GM12878 (cell line): ENCODE data around the gene TPBGL. TPM values are rescaled to one million over a fixed set of nuclear protein-coding genes. Genes with fewer than 3 reads are reported as not detected.

Source experiments
- ATAC-seq: fragments of 200-7000 bp; cut with Tn5 transposase; 3 replicates; pipeline ENCODE4 v1.9.1; 2020; ENCODE audit warnings: mild to moderate bottlenecking, moderate library complexity
- BruUV-seq: library from RNA; stranded (reverse); fragments of 400-500 nt; replicated peaks from 2 replicates; lab custom pipeline; 2021; lab: Mats Ljungman, UMichigan
- CTCF ChIA-PET: fragments of 300-600 bp; sonication (Branson Sonifier 250); formaldehyde crosslinking; extraction: SDS; loops from one replicate; lab custom pipeline; 2021; ENCODE audit warnings: inconsistent platforms; lab: Yijun Ruan, JAX
- POLR2A ChIA-PET: fragments of 350-600 bp; formaldehyde crosslinking; extraction: SDS; loops from one replicate; lab custom pipeline; 2021; ENCODE audit warnings: inconsistent platforms; lab: Charles Lee
- RAD21 ChIA-PET: fragments of 300-600 bp; sonication (Branson Sonifier 250); formaldehyde crosslinking; loops from one replicate; lab custom pipeline; 2023; ENCODE audit warnings: antibody characterized with exemption; ENCODE audit not compliant: unreplicated experiment; lab: Charles Lee
- SMC1A ChIA-PET: fragments of 300-600 bp; sonication (Branson Sonifier 250); formaldehyde crosslinking; loops from one replicate; lab custom pipeline; 2023; ENCODE audit not compliant: unreplicated experiment, uncharacterized antibody; lab: Charles Lee
- DNase-seq: peaks from one replicate; pipeline ENCODE4 v3.0.0-alpha.2; 2011; ENCODE audit warnings: low read depth, low spot score
- FAIRE-seq: peaks from 3 replicates; lab custom pipeline; 2011; peaks lifted over from hg19 to GRCh38; lab: Jason Lieb, UNC
- H2AFZ ChIP-seq: 2 replicates; pipeline ENCODE4 v1.6.0; 2011; ENCODE audit warnings: low read depth, low read length, control low read depth; ENCODE audit not compliant: control insufficient read depth
- H3K27ac ChIP-seq: 2 replicates; pipeline ENCODE4 v1.5.1; 2011; ENCODE audit warnings: control low read depth; ENCODE audit not compliant: control insufficient read depth, insufficient read depth
- H3K27me3 ChIP-seq, 2 experiments: replicated peaks in 1 of 2; 2 replicates each; pipeline versions ENCODE4 v1.6.0 to v1.6.1; 2011; ENCODE audit warnings: low read length in 1 of 2; ENCODE audit not compliant: control insufficient read depth in 2 of 2, insufficient read depth in 2 of 2
- H3K36me3 ChIP-seq, 2 experiments: 2 replicates each; pipeline ENCODE4 v1.5.1; 2011; ENCODE audit warnings: low read length in 1 of 2; ENCODE audit not compliant: control insufficient read depth in 2 of 2, insufficient read depth in 2 of 2
- H3K4me1 ChIP-seq: 2 replicates; pipeline ENCODE4 v1.6.1; 2011; ENCODE audit warnings: mild to moderate bottlenecking, low read length, moderate library complexity, mixed read lengths; ENCODE audit not compliant: control insufficient read depth, insufficient read depth
- H3K4me2 ChIP-seq: 2 replicates; pipeline ENCODE4 v1.6.0; 2011; ENCODE audit warnings: control low read depth; ENCODE audit not compliant: control insufficient read depth, insufficient read depth
- H3K4me3 ChIP-seq: fragments of 200-600 bp; sonication (generic); 2 replicates; pipeline ENCODE4 v1.5.1; 2016
- H3K79me2 ChIP-seq: 2 replicates; pipeline ENCODE4 v1.6.0; 2011; ENCODE audit warnings: low read length; ENCODE audit not compliant: control insufficient read depth, insufficient read depth
- H3K9ac ChIP-seq: 2 replicates; pipeline ENCODE4 v1.8.0; 2011; ENCODE audit warnings: low read length, control low read depth, mixed read lengths; ENCODE audit not compliant: control insufficient read depth, insufficient read depth
- H3K9me3 ChIP-seq: replicated peaks from 3 replicates; pipeline ENCODE4 v1.5.1; 2011; ENCODE audit warnings: mild to moderate bottlenecking, low read length; ENCODE audit not compliant: control insufficient read depth, insufficient read depth
- H4K20me1 ChIP-seq: 2 replicates; pipeline ENCODE4 v1.6.0; 2011; ENCODE audit not compliant: control insufficient read depth, insufficient read depth
- CEBPB ChIP-seq, 2 experiments: fragments of 150-350 bp in 1 of 2; IDR thresholded peaks; 2 replicates each; pipeline ENCODE4 v1.6.1; 2012 to 2014; ENCODE audit warnings: low read depth in 2 of 2, low read length in 2 of 2, borderline replicate concordance in 1 of 2, inconsistent platforms in 1 of 2
- GABPA ChIP-seq: IDR thresholded peaks from 2 replicates; pipeline ENCODE4 v1.6.1; 2014; ENCODE audit warnings: antibody characterized with exemption, low read depth, mild to moderate bottlenecking, inconsistent platforms
- JUNB ChIP-seq: IDR thresholded peaks from 2 replicates; pipeline ENCODE4 v1.6.1; 2016; ENCODE audit warnings: antibody characterized with exemption, mild to moderate bottlenecking
- KLF5 ChIP-seq: fragments of 450-650 bp; IDR thresholded peaks from 2 replicates; pipeline ENCODE4 v1.6.1; 2014; ENCODE audit warnings: mild to moderate bottlenecking; ENCODE audit not compliant: partially characterized antibody
- NBN ChIP-seq: fragments of 450-650 bp; IDR thresholded peaks from 2 replicates; pipeline ENCODE4 v1.6.1; 2016
- SMC3 ChIP-seq: IDR thresholded peaks from 2 replicates; pipeline ENCODE4 v1.6.1; 2011; ENCODE audit warnings: low read length, improper control_type of control experiment, borderline replicate concordance
- SPI1 ChIP-seq: IDR thresholded peaks from 2 replicates; pipeline ENCODE4 v1.6.1; 2011; ENCODE audit warnings: low read depth, mild to moderate bottlenecking, low read length, moderate library complexity, borderline replicate concordance; ENCODE audit not compliant: insufficient read depth
- SREBF1 ChIP-seq: IDR thresholded peaks from 2 replicates; pipeline ENCODE4 v1.6.1; 2012; ENCODE audit warnings: mild to moderate bottlenecking, low read length
- TAF1 ChIP-seq: IDR thresholded peaks from 2 replicates; pipeline ENCODE4 v1.6.1; 2011; ENCODE audit warnings: mild to moderate bottlenecking, low read depth, low read length, borderline replicate concordance
- TCF7 ChIP-seq: IDR thresholded peaks from 2 replicates; pipeline ENCODE4 v1.6.1; 2014; ENCODE audit warnings: antibody characterized with exemption, borderline replicate concordance
- YBX1 ChIP-seq: fragments of 450-650 bp; IDR thresholded peaks from 2 replicates; pipeline ENCODE4 v1.6.1; 2016; ENCODE audit warnings: antibody characterized with exemption
- WGBS: methylation state at CpG from one replicate; pipeline ENCODE4 v1.1.6; 2016; ENCODE audit warnings: low lambda C conversion rate; ENCODE audit not compliant: insufficient replicate concordance, insufficient coverage; ENCODE audit errors: missing lambda C conversion rate; 5-methylcytosine and 5-hydroxymethylcytosine counted together
- in situ Hi-C: fragments of 300-500 bp; cut with MboI; formaldehyde crosslinking; loops from 9 replicates; pipeline ENCODE4 v1.14.3; 2018; ENCODE audit warnings: mixed read lengths
- intact Hi-C: fragments of 100-400 bp; cut with micrococcal nuclease; formaldehyde crosslinking; loops from one replicate; pipeline ENCODE4 v1.14.2; 2022; ENCODE audit not compliant: unreplicated experiment
- polyA plus RNA-seq, 11 experiments: library from polyadenylated mRNA; depleted of rRNA in 4 of 11; unstranded in 6 of 11; stranded (reverse) in 5 of 11; fragments of >200 nt; fragmentation: Nextera tagmentation in 4 of 11; fragmentation: Illumina TruSeq in 1 of 11; extraction: Ambion mirVana in 4 of 11; extraction: Trizol in 1 of 11; gene quantifications; 1 replicate in 1 of 11; 2 replicates in 10 of 11; pipeline versions ENCODE4 v1.2.1 to v1.2.3, GENCODE V29; 2011 to 2016; ENCODE audit warnings: inconsistent platforms in 2 of 11, missing spikeins in 2 of 11, low read depth in 1 of 11
- total RNA-seq, 4 experiments: library from RNA; depleted of rRNA in 3 of 4; stranded (reverse); fragments of >200 nt in 3 of 4; fragmentation: Illumina TruSeq in 1 of 4; extraction: Trizol in 1 of 4; gene quantifications; 2 replicates each; pipeline versions ENCODE4 v1.2.1 to v1.2.3, GENCODE V29; 2013 to 2021
- TF ChIP-seq, protein P1 (sequence below): IDR thresholded peaks from 2 replicates; pipeline ENCODE4 v1.6.1; 2011; ENCODE audit warnings: borderline replicate concordance, low read depth, mild to moderate bottlenecking, moderate library complexity, mixed read lengths, low read length; ENCODE audit not compliant: insufficient read depth; ENCODE audit errors: extremely low read length
- TF ChIP-seq, protein P2 (sequence below): IDR thresholded peaks from 2 replicates; pipeline ENCODE4 v1.6.1; 2012; ENCODE audit warnings: low read depth, low read length, improper control_type of control experiment
- TF ChIP-seq, protein P3 (sequence below): fragments of 450-650 bp; IDR thresholded peaks from 2 replicates; pipeline ENCODE4 v1.6.1; 2016; ENCODE audit warnings: mild to moderate bottlenecking, moderate library complexity, borderline replicate concordance
- TF ChIP-seq, protein P4 (sequence below): fragments of 450-650 bp; conservative IDR thresholded peaks from 2 replicates; pipeline ENCODE4 v1.6.1; 2017; ENCODE audit warnings: mild to moderate bottlenecking, moderate library complexity

TPBGL gene
- total and polyA plus RNA-seq, 10 of the 15 experiments (the other 5 are each of a cell fraction or from before 2014, with no cell fraction given), result not detected

DNA sequence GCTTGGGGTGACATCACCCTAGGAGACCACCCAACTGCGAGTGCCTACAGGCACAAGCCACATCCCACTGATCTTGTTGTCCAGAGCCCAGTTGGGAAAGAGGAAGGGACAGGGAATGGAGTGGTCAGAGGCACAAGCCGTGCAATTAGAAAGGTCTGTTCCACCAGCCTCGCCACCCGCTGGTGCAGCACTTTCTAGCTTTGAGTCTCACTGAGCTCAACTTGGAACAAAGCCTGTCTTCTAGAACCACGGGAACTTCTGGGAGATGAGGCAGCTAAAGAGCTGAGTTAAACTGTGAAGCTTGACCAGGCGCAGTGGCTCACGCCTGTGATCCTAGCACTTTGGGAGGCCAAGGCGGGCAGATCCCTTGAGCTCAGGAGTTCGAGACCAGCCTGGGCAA lies 29.3 kb downstream of the TPBGL start:
- no peak overlapping the region for H2AFZ ChIP-seq
- ChIA-PET CTCF (interaction anchor here (0.6 to 16.9 kb wide), 5 partner anchors 18 to 430 kb away, joined by 3 to 406 read pairs (median 4); no protein-coding TSS in a partner anchor), POLR2A (no interaction called here), SMC1A (no interaction called here), RAD21 (interaction anchor here (1.9 kb wide), 1 partner anchor 10 kb away, joined by 7 read pairs; no protein-coding TSS in a partner anchor)
- BruUV-seq, result no TSS peak
- H3K9me3 ChIP-seq, result no peaks in the 10 kb centered on the region
- H3K36me3 ChIP-seq, result no peaks in the 10 kb centered on the region; a peak in 2 of 4 replicates
- no peak overlapping the region for H3K27ac ChIP-seq
- no peaks in the 10 kb centered on the region for H3K79me2 ChIP-seq
- no peak for ATAC-seq
- H3K27me3 ChIP-seq, result no peaks in the 10 kb centered on the region
- WGBS, result 55% methylated on average over 9 of the region's 9 CpGs
- no peak overlapping the region for H3K9ac ChIP-seq
- intact Hi-C loops, result no loop called here
- no peak overlapping the region for H3K4me3 ChIP-seq
- no peak for DNase-seq
- no peaks in the 10 kb centered on the region for H3K4me1 ChIP-seq
- no peak for FAIRE-seq
- in situ Hi-C loops, result no loop called here
- no peaks in the 10 kb centered on the region for H4K20me1 ChIP-seq
- H3K4me2 ChIP-seq, result no peak overlapping the region
- TF ChIP-seq, protein P1, sequence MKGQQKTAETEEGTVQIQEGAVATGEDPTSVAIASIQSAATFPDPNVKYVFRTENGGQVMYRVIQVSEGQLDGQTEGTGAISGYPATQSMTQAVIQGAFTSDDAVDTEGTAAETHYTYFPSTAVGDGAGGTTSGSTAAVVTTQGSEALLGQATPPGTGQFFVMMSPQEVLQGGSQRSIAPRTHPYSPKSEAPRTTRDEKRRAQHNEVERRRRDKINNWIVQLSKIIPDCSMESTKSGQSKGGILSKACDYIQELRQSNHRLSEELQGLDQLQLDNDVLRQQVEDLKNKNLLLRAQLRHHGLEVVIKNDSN, result no peak
- TF ChIP-seq TCF7, result no peak
- TF ChIP-seq KLF5, result no peak
- no peak for TF ChIP-seq SPI1
- no peak for TF ChIP-seq JUNB
- TF ChIP-seq GABPA, result no peak
- TF ChIP-seq YBX1, result no peak
- TF ChIP-seq, protein P2, sequence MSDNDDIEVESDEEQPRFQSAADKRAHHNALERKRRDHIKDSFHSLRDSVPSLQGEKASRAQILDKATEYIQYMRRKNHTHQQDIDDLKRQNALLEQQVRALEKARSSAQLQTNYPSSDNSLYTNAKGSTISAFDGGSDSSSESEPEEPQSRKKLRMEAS, result no peak
- TF ChIP-seq SMC3, result no peak
- TF ChIP-seq, protein P3, sequence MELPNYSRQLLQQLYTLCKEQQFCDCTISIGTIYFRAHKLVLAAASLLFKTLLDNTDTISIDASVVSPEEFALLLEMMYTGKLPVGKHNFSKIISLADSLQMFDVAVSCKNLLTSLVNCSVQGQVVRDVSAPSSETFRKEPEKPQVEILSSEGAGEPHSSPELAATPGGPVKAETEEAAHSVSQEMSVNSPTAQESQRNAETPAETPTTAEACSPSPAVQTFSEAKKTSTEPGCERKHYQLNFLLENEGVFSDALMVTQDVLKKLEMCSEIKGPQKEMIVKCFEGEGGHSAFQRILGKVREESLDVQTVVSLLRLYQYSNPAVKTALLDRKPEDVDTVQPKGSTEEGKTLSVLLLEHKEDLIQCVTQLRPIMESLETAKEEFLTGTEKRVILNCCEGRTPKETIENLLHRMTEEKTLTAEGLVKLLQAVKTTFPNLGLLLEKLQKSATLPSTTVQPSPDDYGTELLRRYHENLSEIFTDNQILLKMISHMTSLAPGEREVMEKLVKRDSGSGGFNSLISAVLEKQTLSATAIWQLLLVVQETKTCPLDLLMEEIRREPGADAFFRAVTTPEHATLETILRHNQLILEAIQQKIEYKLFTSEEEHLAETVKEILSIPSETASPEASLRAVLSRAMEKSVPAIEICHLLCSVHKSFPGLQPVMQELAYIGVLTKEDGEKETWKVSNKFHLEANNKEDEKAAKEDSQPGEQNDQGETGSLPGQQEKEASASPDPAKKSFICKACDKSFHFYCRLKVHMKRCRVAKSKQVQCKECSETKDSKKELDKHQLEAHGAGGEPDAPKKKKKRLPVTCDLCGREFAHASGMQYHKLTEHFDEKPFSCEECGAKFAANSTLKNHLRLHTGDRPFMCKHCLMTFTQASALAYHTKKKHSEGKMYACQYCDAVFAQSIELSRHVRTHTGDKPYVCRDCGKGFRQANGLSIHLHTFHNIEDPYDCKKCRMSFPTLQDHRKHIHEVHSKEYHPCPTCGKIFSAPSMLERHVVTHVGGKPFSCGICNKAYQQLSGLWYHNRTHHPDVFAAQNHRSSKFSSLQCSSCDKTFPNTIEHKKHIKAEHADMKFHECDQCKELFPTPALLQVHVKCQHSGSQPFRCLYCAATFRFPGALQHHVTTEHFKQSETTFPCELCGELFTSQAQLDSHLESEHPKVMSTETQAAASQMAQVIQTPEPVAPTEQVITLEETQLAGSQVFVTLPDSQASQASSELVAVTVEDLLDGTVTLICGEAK, result no peak
- no peak for TF ChIP-seq TAF1
- TF ChIP-seq SREBF1, result no peak
- no peak for TF ChIP-seq NBN
- TF ChIP-seq CEBPB (IDR thresholded peaks at IDR 0.05; ENCODE audit: borderline replicate concordance in 1 of 2, low read depth in 2 of 2, low read length in 2 of 2), result no peak
- TF ChIP-seq, protein P4, sequence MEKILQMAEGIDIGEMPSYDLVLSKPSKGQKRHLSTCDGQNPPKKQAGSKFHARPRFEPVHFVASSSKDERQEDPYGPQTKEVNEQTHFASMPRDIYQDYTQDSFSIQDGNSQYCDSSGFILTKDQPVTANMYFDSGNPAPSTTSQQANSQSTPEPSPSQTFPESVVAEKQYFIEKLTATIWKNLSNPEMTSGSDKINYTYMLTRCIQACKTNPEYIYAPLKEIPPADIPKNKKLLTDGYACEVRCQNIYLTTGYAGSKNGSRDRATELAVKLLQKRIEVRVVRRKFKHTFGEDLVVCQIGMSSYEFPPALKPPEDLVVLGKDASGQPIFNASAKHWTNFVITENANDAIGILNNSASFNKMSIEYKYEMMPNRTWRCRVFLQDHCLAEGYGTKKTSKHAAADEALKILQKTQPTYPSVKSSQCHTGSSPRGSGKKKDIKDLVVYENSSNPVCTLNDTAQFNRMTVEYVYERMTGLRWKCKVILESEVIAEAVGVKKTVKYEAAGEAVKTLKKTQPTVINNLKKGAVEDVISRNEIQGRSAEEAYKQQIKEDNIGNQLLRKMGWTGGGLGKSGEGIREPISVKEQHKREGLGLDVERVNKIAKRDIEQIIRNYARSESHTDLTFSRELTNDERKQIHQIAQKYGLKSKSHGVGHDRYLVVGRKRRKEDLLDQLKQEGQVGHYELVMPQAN, result no peak
